Measurements from ENCODE around the gene PSKH1.

PSKH1 gene

GRCh38 chr16:67930678-67931211, 37.7 kb downstream of the PSKH1 start:
- no peak for TF ChIP-seq CTCF (IDR thresholded peaks at IDR 0.05; ENCODE audit: borderline replicate concordance, insufficient read depth, low read depth, low read length)
- H3K4me3 ChIP-seq (ENCODE audit: low read depth, low read length) = no peak overlapping the region

GRCh38 chr16:67931712-67932461, 38.8 kb downstream of the PSKH1 start, which contains the start of gene CTRL:
TSS of gene CTRL (minus strand) at chr16:67931862. CDS start at chr16:67931852, 10 bp downstream.
- no peak within 1 kb of the TSS for H3K4me3 ChIP-seq (ENCODE audit: low read depth, low read length)
- TF ChIP-seq CTCF (IDR thresholded peaks at IDR 0.05; ENCODE audit: borderline replicate concordance, insufficient read depth, low read depth, low read length) = no peak

- no peak overlapping the region for H3K4me3 ChIP-seq (ENCODE audit: low read depth, low read length)
- no peak for TF ChIP-seq CTCF (IDR thresholded peaks at IDR 0.05; ENCODE audit: borderline replicate concordance, insufficient read depth, low read depth, low read length)
Observed at GRCh38 chr16:67932462-67932840, 39.4 kb downstream of the PSKH1 start.

GRCh38 chr16:67933805-67934204, 40.8 kb downstream of the PSKH1 start:
- no peak overlapping the region for H3K4me3 ChIP-seq (ENCODE audit: low read depth, low read length)
- no peak for TF ChIP-seq CTCF (IDR thresholded peaks at IDR 0.05; ENCODE audit: borderline replicate concordance, insufficient read depth, low read depth, low read length)

GRCh38 chr16:67934306-67935100, 41.4 kb downstream of the PSKH1 start:
- no peak overlapping the region for H3K4me3 ChIP-seq (ENCODE audit: low read depth, low read length)
- no peak for TF ChIP-seq CTCF (IDR thresholded peaks at IDR 0.05; ENCODE audit: borderline replicate concordance, insufficient read depth, low read depth, low read length)

GRCh38 chr16:67935101-67935401, 42.0 kb downstream of the PSKH1 start:
- TF ChIP-seq CTCF (IDR thresholded peaks at IDR 0.05; ENCODE audit: borderline replicate concordance, insufficient read depth, low read depth, low read length) = no peak

More at GRCh38 chr16:67935101-67935401, 42.0 kb downstream of the PSKH1 start:
- H3K4me3 ChIP-seq (ENCODE audit: low read depth, low read length) = no peak overlapping the region
